Measurements from ENCODE around the gene SYF2.
"Not testable (repeated sequence)": the region's sequence is repeated elsewhere in the genome, so short reads cannot be mapped to it uniquely, and the experiment has no call there.

SYF2 gene

DNA sequence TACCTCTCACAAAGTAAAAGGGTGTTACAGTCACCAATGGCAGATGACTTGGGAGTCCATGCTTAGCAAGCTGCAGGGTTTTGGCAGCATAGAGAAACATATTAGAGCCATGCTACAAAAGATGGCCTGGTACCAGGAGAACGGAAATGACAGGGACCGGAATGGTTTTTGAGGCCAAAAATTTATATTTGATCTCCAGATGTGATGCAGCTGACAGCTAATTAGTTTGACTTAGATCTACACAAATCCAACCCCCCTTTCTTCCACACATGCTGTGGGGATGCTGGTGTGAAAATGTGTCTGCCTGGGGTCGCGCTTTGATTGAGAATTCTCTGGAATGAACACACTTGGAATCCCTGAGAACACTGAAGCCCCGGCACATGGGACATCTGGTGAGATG is 26.5 kb downstream of the SYF2 start:
- H3K4me3 ChIP-seq (ENCODE audit: low read length), result no peak overlapping the region
- TF ChIP-seq ZNF274 (IDR thresholded peaks at IDR 0.05; ENCODE audit: low read depth, low read length), result no peak

DNA sequence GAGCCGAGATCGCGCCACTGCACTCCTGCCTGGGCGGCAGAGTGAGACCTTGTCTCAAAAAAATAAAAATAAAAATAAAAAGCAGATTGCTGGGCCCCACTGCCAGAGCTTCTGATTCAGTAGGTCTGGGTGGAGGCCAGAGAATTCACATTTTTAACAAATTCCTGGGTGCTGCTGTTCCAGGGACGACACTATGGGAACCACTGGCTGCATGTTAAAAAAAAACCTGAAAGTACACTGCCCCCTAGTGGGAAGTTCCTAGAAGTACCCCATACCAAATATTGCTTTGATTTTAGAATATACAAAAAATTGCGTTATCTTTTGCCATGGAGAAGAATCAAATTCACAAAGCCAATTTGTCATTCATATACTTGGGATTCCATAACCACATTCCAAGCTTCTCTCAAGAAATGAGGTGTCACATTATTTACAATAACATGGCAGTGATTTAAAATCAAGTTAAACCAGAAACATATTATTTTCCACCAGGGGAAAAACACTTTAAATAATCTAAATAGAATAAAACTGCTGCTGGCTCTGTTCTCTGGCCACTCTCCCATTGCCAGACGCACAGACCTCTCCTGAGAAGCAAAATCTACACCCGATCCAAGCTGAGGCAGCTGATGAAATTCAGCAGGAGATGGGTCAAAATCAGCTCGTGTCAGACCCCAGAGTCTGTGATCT is 27.4 kb downstream of the SYF2 start:
- TF ChIP-seq ZNF274 (IDR thresholded peaks at IDR 0.05; ENCODE audit: low read depth, low read length), result no peak
- no peak overlapping the region for H3K4me3 ChIP-seq (ENCODE audit: low read length)

DNA sequence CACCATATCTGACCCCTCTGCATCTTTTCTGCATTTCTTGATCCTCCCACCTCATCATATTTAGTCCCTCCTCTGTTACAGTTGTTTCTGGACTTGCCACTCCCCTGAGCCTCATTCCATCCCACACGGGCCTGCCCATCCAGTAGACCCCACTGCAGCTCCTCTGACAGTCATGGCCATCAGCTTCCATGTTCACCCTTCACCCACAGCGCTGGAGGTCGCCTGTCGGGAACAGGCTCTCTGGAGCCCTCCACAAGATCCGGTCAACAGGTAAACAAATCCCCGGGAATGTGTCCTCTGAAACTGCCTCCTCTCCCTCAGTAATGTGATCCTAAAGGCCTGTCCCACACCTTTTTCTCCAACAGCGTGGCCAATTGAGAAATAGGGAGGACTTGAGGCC is 31.3 kb downstream of the SYF2 start:
- H3K4me3 ChIP-seq (ENCODE audit: low read length), result no peak overlapping the region
- TF ChIP-seq ZNF274 (IDR thresholded peaks at IDR 0.05; ENCODE audit: low read depth, low read length), result no peak

GRCh38 chr1:25199819-25200620 is 32.3 kb downstream of the SYF2 start:
- H3K4me3 ChIP-seq (ENCODE audit: low read length), result no peak overlapping the region
- no peak for TF ChIP-seq ZNF274 (IDR thresholded peaks at IDR 0.05; ENCODE audit: low read depth, low read length)

DNA sequence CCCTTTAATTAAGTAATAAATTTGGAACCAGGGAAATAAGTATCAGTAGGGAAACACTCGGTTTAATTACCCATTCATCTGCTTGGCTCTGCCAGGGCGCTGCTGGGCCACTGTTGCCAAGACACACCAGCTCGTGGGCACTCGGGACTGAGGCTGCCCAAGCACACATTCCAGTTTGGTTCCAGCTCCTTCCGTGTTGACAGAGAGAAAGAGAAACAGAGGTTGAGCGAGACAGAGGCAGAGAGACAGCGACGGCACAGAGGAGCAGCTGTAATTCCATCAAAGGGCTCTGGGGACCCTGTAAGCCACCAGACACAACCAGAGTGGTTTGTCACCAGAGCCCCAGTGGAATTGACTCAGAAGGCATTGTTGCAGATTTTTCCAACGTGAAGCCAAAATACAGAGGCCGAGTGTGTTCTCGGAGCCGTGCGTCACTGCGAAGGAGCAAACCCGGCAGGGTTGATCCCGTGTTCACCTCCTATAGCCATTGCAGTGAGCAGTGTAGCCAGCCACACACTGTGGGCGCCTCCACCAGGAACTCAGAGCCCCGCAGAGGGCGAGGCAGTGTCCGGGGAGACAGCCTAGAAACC is 33.5 kb downstream of the SYF2 start:
- TF ChIP-seq ZNF274 (IDR thresholded peaks at IDR 0.05; ENCODE audit: low read depth, low read length), result no peak
- no peak overlapping the region for H3K4me3 ChIP-seq (ENCODE audit: low read length)

- no peak overlapping the region for H3K4me3 ChIP-seq (ENCODE audit: low read length)
- TF ChIP-seq ZNF274 (IDR thresholded peaks at IDR 0.05; ENCODE audit: low read depth, low read length), result no peak
These were observed 34.2 kb downstream of the SYF2 start for GRCh38 chr1:25197982-25198662.

- no peak for TF ChIP-seq ZNF274 (IDR thresholded peaks at IDR 0.05; ENCODE audit: low read depth, low read length)
- H3K4me3 ChIP-seq (ENCODE audit: low read length), result no peak overlapping the region
These were observed 34.9 kb downstream of the SYF2 start for GRCh38 chr1:25197235-25197975.

- TF ChIP-seq ZNF274 (IDR thresholded peaks at IDR 0.05; ENCODE audit: low read depth, low read length), result no peak
- no peak overlapping the region for H3K4me3 ChIP-seq (ENCODE audit: low read length)
These were observed 35.5 kb downstream of the SYF2 start for GRCh38 chr1:25196830-25197229.

DNA sequence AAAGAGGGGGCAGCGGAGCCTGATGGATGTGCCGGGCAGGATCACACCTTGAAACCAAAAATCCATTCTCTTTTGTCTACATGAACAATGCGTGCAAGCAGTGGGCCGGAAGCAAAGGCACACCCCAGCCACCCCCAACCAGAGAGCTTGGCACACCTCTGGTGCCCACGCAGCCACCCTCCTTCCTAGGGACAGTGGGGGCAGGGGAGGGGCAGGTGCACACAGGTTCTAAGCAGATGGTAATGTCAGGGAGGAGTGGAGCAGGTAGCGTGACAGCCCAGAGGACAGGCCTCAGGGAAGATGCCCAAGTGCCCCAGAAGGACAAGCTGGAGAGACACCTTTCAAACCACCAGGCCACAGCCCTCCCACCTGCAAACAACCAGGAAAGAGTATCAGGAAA is 36.5 kb downstream of the SYF2 start:
- TF ChIP-seq ZNF274 (IDR thresholded peaks at IDR 0.05; ENCODE audit: low read depth, low read length), result no peak
- no peak overlapping the region for H3K4me3 ChIP-seq (ENCODE audit: low read length)

DNA sequence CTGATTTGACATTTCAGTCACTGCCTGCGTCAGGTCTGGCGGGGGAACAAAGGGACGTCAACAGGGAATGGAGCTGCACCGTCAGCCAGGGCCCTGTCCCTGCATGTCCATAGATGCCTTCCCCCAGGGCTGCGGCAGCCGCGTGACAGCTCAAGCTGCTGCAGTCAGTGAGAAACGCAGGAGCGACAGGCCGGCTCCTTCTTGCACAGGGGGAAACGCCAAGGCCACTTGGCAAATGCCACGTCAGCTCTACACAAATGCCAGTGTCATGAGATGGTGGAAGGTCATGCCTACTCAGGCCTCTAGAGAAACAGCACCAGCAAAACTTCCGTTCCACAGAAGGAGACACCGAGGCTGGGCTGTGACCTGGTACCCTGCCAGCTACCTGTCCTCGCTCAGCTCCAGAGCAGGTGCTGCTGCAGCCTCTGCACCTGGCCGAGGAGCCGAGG is 37.7 kb downstream of the SYF2 start:
- no peak for TF ChIP-seq ZNF274 (IDR thresholded peaks at IDR 0.05; ENCODE audit: low read depth, low read length)

DNA sequence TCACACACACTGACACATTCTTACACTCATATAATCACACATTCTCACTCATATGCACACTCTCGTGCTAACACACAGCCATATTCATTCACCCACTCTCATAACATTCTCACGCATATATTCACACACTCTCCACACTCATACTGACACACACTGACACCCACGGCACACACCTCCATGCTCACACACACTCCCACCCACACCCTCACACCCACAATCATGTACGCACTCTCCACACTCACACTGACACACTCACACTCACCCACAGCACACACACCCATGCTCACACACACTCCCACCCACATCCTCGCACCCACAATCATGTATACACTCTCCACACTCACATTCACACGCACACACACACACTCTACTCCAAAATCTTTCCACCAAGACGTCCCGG is 38.2 kb downstream of the SYF2 start:
- TF ChIP-seq ZNF274 (IDR thresholded peaks at IDR 0.05; ENCODE audit: low read depth, low read length), result no peak
- H3K4me3 ChIP-seq (ENCODE audit: low read length), result no peak overlapping the region

More for the DNA sequence above, 37.7 kb downstream of the SYF2 start:
- H3K4me3 ChIP-seq (ENCODE audit: low read length), result no peak overlapping the region

DNA sequence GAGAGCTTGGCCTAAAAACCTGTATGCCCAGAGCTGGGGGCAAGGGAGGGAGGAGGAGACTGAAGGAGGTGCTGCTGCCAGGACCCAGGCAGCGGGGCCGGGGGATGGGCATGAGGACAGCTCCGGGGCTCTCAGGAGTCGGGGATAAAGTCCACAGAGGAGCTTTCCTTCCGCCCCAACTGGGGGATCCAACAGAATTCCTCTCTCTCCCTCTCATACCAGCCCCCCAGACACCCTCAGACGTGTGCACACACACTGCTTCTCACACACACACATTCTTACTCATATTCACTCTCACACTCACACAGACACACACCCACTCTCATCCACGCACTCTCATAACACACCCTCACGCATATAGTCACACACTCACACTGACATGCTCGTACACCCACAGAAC is 39.1 kb downstream of the SYF2 start:
- no peak overlapping the region for H3K4me3 ChIP-seq (ENCODE audit: low read length)
- no peak for TF ChIP-seq ZNF274 (IDR thresholded peaks at IDR 0.05; ENCODE audit: low read depth, low read length)

DNA sequence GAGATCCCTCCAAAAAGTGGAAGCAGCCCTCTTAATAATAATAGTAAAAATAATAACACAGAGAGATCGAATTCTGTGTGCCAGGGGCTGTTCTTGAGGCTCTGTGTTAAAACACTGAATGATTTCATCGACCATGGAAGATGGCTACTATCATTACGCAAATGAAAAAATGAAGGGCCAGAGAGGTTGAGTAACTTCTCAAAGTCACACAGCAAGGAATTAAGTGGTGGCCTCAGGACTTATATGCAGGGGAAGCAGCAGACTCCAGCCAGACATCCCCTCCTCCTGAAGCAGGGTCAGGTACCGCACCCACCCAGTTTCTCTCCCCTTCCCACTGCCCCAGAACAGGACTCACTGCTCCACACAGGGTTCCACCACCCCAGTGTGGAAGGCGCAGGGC is 40.1 kb downstream of the SYF2 start:
- no peak overlapping the region for H3K4me3 ChIP-seq (ENCODE audit: low read length)
- no peak for TF ChIP-seq ZNF274 (IDR thresholded peaks at IDR 0.05; ENCODE audit: low read depth, low read length)

DNA sequence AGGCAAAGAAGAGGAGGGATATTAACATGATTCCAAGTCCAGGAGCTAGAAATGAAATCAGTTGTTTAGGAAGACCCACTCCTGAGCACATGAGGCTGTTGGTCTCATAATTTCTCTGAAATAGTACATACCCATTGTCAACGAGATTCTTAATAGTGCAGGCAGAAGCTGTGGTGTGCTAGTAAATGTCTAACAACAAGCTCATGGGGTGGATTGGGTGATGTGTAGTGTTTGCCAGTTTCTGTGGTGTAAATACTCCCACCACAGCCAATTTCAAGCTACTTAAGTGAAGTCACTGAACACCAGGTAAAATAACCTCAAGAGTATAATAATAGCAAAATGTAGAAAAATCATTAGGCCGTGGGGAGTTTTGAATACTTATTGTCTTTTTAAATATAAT is 42.0 kb downstream of the SYF2 start:
- no peak for TF ChIP-seq ZNF274 (IDR thresholded peaks at IDR 0.05; ENCODE audit: low read depth, low read length)
- no peak overlapping the region for H3K4me3 ChIP-seq (ENCODE audit: low read length)

DNA sequence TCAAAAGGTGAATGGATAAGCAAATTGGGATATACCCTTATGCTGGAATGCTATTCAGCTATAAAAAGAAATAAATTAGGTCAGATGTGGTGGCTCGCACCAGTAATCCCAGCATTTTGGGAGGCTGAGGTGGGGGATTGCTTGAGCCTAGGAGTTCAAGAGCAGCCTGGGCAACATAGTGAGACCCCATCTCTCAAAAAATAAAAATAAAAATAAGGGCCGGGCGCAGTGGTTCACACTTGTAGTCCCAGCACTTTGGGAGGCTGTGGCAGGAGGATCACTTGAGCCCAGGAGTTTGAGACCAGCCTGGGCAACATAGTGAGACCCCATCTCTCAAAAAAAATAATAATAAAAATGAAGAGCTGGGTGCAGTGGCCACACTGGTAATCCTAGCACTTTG is 44.4 kb downstream of the SYF2 start:
- not testable (repeated sequence) for H3K4me3 ChIP-seq (ENCODE audit: low read length)

Measured in GM08714 (cell line).